Suprapubic skin (tissue), 3 donors: ENCODE measurements around the gene GPI.

Experiments
- POLR2A ChIP-seq, 2 donors: fragments of 450-650 bp; IDR thresholded peaks; one replicate each; pipeline ENCODE4 v1.6.1; 2017; ENCODE audit warnings: antibody characterized with exemption in 2 of 2, mild to moderate bottlenecking in 2 of 2, moderate library complexity in 2 of 2
- TF ChIP-seq, protein P1 (sequence below), 2 donors: fragments of 200-600 bp in 1 of 2; fragments of 450-650 bp in 1 of 2; sonication (generic) in 1 of 2; IDR thresholded peaks; one replicate each; pipeline ENCODE4 v1.5.1; 2016 to 2019; ENCODE audit warnings: antibody characterized with exemption in 2 of 2, mild to moderate bottlenecking in 1 of 2, moderate library complexity in 1 of 2

DNA sequence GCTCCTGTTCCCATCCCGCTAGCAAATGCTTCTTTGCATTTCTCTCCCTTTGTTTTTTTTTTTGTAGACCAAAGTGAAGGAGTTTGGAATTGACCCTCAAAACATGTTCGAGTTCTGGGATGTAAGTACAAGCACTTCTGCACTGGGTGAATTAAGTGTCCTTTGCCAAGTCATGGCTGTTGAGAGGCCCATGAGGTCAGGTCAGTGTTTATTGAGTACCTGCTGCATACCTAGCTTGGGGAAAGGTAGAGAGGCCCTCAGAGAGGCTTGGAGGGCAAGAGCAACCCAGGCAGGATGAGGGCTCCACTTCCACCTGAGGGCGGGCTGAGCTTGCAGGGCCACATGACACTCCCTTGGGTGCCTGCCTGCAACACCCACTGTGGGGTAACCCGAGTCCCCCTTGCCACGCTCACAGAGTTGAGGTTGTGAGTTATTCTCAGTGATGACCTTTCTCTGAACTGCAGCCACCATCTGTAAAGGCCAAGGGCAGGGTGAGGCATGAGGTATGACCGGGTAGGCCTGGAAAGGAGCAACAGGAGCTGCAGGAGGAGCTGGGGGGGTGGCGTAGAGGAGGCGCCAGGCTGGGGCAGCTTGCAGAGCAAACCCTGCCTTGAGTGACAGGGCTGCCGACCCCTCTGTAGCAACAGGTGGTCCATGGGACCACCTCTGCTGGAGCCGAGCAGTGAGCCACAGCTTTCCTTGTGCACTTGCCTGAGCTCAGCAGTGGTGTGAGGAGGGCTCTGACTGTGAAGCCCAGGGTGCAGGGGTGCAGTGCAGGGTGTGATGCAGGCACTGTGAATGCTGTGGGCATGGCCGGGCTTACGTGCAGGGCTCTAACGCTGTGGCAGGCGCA, 16.6 kb downstream of the GPI start:
- TF ChIP-seq, protein P1, sequence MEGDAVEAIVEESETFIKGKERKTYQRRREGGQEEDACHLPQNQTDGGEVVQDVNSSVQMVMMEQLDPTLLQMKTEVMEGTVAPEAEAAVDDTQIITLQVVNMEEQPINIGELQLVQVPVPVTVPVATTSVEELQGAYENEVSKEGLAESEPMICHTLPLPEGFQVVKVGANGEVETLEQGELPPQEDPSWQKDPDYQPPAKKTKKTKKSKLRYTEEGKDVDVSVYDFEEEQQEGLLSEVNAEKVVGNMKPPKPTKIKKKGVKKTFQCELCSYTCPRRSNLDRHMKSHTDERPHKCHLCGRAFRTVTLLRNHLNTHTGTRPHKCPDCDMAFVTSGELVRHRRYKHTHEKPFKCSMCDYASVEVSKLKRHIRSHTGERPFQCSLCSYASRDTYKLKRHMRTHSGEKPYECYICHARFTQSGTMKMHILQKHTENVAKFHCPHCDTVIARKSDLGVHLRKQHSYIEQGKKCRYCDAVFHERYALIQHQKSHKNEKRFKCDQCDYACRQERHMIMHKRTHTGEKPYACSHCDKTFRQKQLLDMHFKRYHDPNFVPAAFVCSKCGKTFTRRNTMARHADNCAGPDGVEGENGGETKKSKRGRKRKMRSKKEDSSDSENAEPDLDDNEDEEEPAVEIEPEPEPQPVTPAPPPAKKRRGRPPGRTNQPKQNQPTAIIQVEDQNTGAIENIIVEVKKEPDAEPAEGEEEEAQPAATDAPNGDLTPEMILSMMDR (IDR thresholded peaks at IDR 0.05) = no peak
- no peak for TF ChIP-seq POLR2A (IDR thresholded peaks at IDR 0.05)
